GM18526 (cell line): Measurements from ENCODE around the gene OSBPL6.

Experiments used
- POLR2A ChIP-seq: IDR thresholded peaks from 3 replicates; pipeline ENCODE4 v1.6.1; 2011; ENCODE audit not compliant: insufficient read length; ENCODE audit errors: extremely low read depth

The OSBPL6 gene

DNA sequence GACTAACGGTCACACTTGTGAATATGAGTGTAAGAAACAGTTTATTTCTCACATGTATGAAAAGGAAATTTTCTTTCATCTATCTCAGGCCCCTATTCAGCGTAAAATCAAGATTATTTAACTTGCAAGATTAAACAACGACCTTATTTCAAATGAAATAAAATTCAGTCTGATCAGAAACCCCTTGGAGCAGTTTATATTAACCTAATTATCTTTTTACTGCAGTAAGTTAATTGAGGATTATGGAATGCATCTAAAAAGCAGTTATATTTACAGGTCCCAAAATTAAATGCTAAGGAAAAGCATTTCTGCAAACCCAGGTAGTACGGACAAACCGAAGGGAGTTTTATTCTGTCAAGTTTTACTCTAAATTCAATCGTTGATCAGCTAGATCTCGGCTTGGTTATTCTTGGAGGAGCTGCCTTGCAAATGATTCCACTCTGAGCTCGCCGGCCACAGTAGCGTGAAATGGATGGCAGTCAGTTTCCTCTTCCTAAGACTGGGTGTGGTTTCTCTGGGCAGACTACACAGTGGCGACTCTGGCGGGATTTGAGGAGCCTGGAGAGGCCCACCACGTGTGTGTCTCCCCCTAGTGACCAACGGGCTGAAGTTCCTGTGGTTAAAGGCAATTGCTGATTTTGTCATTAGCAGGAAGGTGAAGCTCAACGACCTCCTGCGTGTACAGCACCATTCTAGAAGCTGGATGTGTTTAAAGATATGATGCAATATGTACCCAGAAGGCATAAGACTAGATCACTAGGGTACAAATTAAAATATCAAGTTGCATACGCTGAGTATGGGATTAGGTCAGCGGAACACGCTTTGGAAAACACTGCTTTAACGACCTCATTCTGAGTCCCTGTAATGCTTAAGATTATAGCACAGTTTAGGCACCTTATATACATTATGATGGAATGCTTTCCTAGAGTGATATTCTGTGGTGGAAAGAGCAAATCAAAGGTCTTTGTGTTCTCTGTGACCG is 220.2 kb downstream of the OSBPL6 start:
- peak; percentile 70 for TF ChIP-seq POLR2A

DNA sequence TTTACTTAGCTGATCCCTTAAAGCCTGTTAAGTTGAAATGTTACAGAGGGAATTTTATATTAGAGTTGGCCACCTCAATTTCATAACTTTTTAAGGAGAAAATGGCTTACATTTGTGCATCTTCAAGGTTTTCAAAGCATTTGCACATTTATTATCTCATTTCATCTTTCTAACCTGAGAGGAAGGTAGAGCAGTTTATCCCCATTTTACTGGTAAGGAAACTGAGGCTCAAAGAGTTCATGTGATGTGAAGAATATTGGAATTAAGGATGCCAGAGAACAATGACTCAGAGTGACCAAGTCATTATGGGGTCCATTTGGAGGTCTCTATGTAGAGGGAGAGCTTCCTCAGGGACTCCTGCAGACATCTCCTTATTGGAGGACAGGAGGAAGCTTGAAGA is 221.7 kb downstream of the OSBPL6 start:
- no peak for TF ChIP-seq POLR2A

DNA sequence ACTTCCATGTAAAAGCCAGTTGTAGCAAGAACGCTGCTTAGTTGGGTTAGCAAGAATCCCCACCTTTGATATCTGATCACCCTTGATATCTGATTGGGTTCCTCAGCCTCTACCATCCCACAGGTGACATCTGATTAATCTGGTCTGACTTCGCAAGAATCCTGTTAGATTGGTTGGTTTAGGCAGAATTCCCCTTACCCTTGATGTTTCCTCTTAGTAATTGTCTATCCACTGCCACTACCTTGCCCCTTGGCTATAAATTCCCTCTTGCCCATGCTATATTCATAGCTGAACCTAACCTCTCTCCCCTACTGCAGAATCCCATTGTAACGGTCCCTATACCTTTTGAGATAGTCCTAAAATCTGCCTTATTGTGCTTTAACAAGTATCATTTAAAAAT is 223.6 kb downstream of the OSBPL6 start:
- TF ChIP-seq POLR2A = no peak

DNA sequence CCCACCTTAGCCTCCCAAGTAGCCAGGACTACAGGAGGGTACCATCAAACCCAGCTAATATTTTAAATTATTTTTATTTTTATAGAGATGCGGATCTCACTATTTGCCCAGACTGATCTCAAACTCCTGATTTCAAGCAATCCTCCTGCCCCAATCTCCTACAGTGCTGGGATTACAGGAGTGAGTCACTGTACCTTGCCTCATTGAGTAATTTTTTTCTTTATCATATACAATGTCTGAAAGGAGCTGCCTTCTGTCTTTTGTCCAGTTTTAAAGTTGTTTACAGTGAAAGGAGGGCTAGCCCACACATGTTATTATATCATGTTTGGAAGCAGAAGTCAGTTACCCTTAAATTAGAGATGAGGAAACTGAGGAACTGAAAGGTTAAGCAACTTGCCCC is 224.1 kb downstream of the OSBPL6 start:
- no peak for TF ChIP-seq POLR2A

GRCh38 chr2:178419123-178419522 is 224.8 kb downstream of the OSBPL6 start:
- TF ChIP-seq POLR2A = no peak

- no peak for TF ChIP-seq POLR2A
Measured at GRCh38 chr2:178420463-178420999, 226.2 kb downstream of the OSBPL6 start.

GRCh38 chr2:178422097-178422496 is 227.8 kb downstream of the OSBPL6 start:
- no peak for TF ChIP-seq POLR2A

DNA sequence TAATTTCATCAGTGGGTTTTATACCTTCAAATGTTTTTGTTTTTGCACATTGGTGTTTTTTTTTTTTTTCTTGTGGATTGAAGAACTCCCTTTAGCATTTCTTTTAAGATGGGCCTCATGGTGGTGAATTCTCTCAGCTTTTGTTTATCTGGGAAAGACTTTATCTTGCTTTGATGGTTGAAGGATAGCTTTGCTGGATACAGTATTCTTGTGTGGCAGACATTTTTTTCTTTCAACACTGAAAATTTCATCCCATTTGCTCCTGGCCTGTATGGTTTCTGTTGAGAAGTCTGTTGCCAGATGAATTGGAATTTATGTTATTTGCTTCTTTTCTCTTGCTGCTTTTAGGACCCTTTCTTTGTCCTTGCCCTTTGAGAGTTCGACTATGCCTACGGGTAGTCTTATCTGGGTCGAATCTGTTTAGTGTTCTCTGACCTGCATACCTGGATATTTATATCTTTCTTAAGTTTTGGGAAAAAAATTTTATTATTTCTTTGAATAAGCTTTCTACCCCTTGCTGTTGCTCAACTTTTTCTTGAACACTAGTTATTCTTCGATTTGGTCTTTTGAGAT is 231.0 kb downstream of the OSBPL6 start:
- TF ChIP-seq POLR2A = no peak

GRCh38 chr2:178426388-178426787 is 232.1 kb downstream of the OSBPL6 start:
- TF ChIP-seq POLR2A = no peak

DNA sequence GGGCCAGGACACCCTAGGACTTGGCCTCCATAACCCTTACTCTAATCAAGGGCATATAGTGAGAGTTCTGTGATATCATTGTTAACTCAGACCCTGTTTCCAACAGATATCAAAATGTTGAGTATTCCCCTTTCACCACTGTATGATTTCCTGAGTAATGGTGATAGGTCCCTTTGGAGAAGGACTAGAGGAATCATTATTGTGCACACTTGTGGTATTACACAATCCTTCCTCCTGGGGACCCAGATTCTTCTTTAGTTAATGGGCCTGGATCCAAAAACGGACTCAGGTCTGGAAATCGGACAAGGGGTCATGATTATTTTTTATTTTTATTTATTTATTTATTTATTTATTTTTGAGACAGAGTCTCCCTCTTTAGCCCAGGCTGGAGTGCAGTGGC is 233.1 kb downstream of the OSBPL6 start:
- no peak for TF ChIP-seq POLR2A

DNA sequence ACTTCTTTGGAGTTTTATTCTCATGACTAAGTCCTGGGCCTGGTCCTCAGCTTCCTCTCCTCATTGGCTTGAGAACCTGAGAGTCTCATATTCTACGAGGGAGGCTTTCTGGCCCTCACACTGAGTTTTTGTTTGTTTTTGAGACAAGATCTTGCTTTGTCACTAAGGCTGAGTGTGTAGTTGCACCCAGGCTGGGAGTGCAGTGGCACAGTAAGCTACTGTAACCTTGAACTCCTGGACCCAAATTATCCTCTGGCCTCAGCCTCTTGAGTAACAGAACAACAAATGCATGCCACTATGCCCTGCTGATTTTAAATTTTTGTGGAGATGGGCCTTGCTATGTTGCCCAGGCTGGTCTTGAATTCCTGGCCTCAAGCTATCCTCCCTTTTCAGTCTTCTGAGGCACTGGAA is 234.1 kb downstream of the OSBPL6 start:
- no peak for TF ChIP-seq POLR2A

- no peak for TF ChIP-seq POLR2A
Measured at GRCh38 chr2:178429336-178429735, 235.0 kb downstream of the OSBPL6 start.

DNA sequence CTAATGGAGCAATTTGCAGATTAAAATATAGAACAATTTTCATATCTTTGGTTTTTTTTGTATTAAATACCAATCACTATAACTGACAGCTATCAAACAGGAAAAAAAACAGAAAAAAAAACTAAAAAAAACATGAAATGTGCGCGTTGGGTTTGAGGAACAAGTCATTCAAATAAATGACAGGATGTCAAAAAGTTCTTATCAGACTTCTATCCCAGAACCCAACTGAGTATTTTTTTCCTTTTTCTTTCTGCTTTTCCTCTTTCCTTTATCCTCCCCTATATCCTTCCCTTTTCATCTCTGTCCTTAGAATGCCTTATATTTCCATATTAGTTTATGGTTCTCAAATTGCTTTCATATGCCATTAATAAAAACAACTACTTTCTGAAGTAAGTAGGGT is 242.3 kb downstream of the OSBPL6 start:
- no peak for TF ChIP-seq POLR2A

- no peak for TF ChIP-seq POLR2A
Measured at GRCh38 chr2:178441426-178441825, 247.1 kb downstream of the OSBPL6 start.

DNA sequence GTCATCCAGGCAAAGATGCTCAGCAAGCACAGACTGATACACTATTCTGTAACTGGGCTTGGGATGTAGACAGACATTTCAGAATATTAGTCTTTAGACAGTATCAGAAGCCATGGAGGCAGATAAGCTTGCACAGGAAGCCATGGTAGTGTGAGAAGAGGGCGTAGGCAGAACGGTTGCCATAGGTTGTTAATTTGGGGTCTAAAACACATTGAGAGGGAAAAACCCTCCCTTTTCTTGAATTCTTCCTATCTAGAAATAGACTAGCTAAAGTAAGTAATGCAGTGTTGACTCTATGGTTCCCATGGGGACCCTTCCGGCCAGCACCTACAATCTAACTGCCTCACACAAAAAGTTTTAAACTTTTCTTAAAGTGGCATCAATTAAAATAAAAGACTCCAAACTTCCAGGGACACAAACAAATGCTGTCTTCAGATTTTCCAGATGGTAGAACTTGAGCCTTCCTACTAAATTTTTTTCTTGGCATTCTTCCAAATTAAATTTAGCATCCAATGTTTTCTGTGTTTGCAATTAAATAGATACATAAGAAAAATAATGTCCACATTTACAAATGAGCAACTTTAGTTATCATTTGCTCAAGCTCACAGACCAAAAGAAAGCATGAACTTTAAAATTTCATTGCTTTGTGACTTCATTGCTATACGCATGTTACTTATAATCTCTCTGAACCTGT is 254.8 kb downstream of the OSBPL6 start:
- no peak for TF ChIP-seq POLR2A

- TF ChIP-seq POLR2A = no peak
Measured at GRCh38 chr2:178449700-178450523, 255.6 kb downstream of the OSBPL6 start.

DNA sequence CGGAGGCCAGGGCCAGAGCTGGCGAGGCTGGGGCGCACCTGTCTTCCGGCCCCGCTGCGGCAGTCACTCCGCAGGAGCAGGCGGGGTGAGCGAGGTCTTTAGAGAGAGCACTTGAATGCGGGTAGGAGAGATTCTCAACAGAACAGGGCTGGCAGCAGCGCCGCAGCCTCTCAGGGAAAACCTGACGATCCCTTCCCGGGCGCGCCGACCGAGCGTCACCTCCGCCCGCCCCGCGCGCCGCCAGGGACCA is 256.1 kb downstream of the OSBPL6 start:
- TF ChIP-seq POLR2A = no peak
